H9 (cell line): ENCODE data around the gene PALD1. TPM values are rescaled to one million over a fixed set of nuclear protein-coding genes. Genes with fewer than 3 reads are reported as not detected.

ENCODE experiments used
- DNase-seq: peaks from one replicate; pipeline ENCODE4 v3.0.0-alpha.2; 2017
- H2AFZ ChIP-seq: one replicate; pipeline ENCODE4 v1.6.1; 2013; ENCODE audit warnings: mild to moderate bottlenecking, low read length, control low read depth, moderate library complexity
- H2AK5ac ChIP-seq: 2 replicates; pipeline ENCODE4 v1.6.1; 2013; ENCODE audit warnings: low read length, control low read depth, mixed read lengths; ENCODE audit not compliant: insufficient read length
- H2BK120ac ChIP-seq: one replicate; pipeline ENCODE4 v1.6.1; 2013; ENCODE audit warnings: low read depth, mild to moderate bottlenecking, low read length, control low read depth, inconsistent platforms; ENCODE audit not compliant: poor library complexity, severe bottlenecking
- H2BK12ac ChIP-seq: 2 replicates; pipeline ENCODE4 v1.6.1; 2013; ENCODE audit warnings: low read length, control low read depth, mixed read lengths, low read depth; ENCODE audit not compliant: insufficient read length
- H2BK15ac ChIP-seq: 2 replicates; pipeline ENCODE4 v1.6.1; 2013; ENCODE audit warnings: low read depth, low read length, control low read depth
- H2BK20ac ChIP-seq: one replicate; pipeline ENCODE4 v1.6.1; 2013; ENCODE audit warnings: low read depth, mild to moderate bottlenecking, low read length, control low read depth, inconsistent platforms; ENCODE audit not compliant: poor library complexity, severe bottlenecking
- H2BK5ac ChIP-seq: 2 replicates; pipeline ENCODE4 v1.6.1; 2013; ENCODE audit warnings: low read length, control low read depth, mixed read lengths; ENCODE audit not compliant: insufficient read length
- H3K14ac ChIP-seq: 2 replicates; pipeline ENCODE4 v1.6.1; 2013; ENCODE audit warnings: low read length, control low read depth; ENCODE audit not compliant: insufficient read depth
- H3K18ac ChIP-seq: 2 replicates; pipeline ENCODE4 v1.6.1; 2013; ENCODE audit warnings: low read depth, mild to moderate bottlenecking, mixed read lengths, low read length, control low read depth; ENCODE audit not compliant: insufficient read length
- H3K23ac ChIP-seq: 2 replicates; pipeline ENCODE4 v1.6.1; 2013; ENCODE audit warnings: low read length, control low read depth, mixed read lengths, low read depth; ENCODE audit not compliant: insufficient read length
- H3K23me2 ChIP-seq: 2 replicates; pipeline ENCODE4 v1.6.1; 2013; ENCODE audit warnings: low read depth, mild to moderate bottlenecking, mixed read lengths, low read length, control low read depth; ENCODE audit not compliant: insufficient read length, poor library complexity, severe bottlenecking
- H3K27ac ChIP-seq: 2 replicates; pipeline ENCODE4 v1.5.1; 2013; ENCODE audit warnings: low read length, control low read depth, mixed read lengths, low read depth; ENCODE audit not compliant: insufficient read length
- H3K27me3 ChIP-seq: 2 replicates; pipeline ENCODE4 v1.6.1; 2013; ENCODE audit warnings: low read length, control low read depth, inconsistent platforms; ENCODE audit not compliant: insufficient read depth
- H3K4ac ChIP-seq: 2 replicates; pipeline ENCODE4 v1.6.1; 2013; ENCODE audit warnings: low read depth, mild to moderate bottlenecking, control low read depth, inconsistent platforms, low read length, moderate library complexity
- H3K4me1 ChIP-seq: 2 replicates; pipeline ENCODE4 v1.6.1; 2013; ENCODE audit warnings: low read length, control low read depth, inconsistent platforms; ENCODE audit not compliant: insufficient read depth
- H3K4me2 ChIP-seq: 2 replicates; pipeline ENCODE4 v1.6.1; 2013; ENCODE audit warnings: low read length, control low read depth, mixed read lengths; ENCODE audit not compliant: insufficient read length, insufficient read depth
- H3K56ac ChIP-seq: 2 replicates; pipeline ENCODE4 v1.6.1; 2013; ENCODE audit warnings: low read depth, mild to moderate bottlenecking, mixed read lengths, low read length, control low read depth; ENCODE audit not compliant: insufficient read length
- H3K79me1 ChIP-seq: 2 replicates; pipeline ENCODE4 v1.6.1; 2013; ENCODE audit warnings: low read depth, mild to moderate bottlenecking, moderate library complexity, low read length, control low read depth, inconsistent platforms; ENCODE audit not compliant: insufficient read depth, poor library complexity, severe bottlenecking
- H3K79me2 ChIP-seq: 2 replicates; pipeline ENCODE4 v1.6.1; 2013; ENCODE audit warnings: low read length, control low read depth, inconsistent platforms; ENCODE audit not compliant: insufficient read depth
- H3K9ac ChIP-seq: 2 replicates; pipeline ENCODE4 v1.6.1; 2013; ENCODE audit warnings: low read length, control low read depth, mixed read lengths; ENCODE audit not compliant: insufficient read length; ENCODE audit errors: extremely low read depth
- H3K9me3 ChIP-seq: one replicate; pipeline ENCODE4 v1.6.1; 2013; ENCODE audit warnings: low read depth, low read length, inconsistent platforms; ENCODE audit not compliant: control insufficient read depth
- H3T11ph ChIP-seq: one replicate; pipeline ENCODE4 v1.6.1; 2013; ENCODE audit warnings: mild to moderate bottlenecking, low read length, control low read depth, inconsistent platforms
- H4K20me1 ChIP-seq: one replicate; pipeline ENCODE4 v1.6.1; 2013; ENCODE audit not compliant: control insufficient read depth, insufficient read length, insufficient read depth
- H4K5ac ChIP-seq: 2 replicates; pipeline ENCODE4 v1.6.1; 2013; ENCODE audit warnings: low read depth, mild to moderate bottlenecking, mixed read lengths, low read length, control low read depth; ENCODE audit not compliant: insufficient read length
- H4K8ac ChIP-seq: replicated peaks from 2 replicates; pipeline ENCODE4 v1.6.1; 2013; ENCODE audit warnings: low read length, control low read depth, mixed read lengths, low read depth; ENCODE audit not compliant: insufficient read length
- H4K91ac ChIP-seq: 2 replicates; pipeline ENCODE4 v1.6.1; 2013; ENCODE audit warnings: low read depth, mild to moderate bottlenecking, moderate library complexity, mixed read lengths, low read length, control low read depth; ENCODE audit not compliant: insufficient read length
- H3K27ac Mint-ChIP-seq, 3 experiments: 2 replicates in 2 of 3; 3 replicates in 1 of 3; pipeline ENCODE4 v1.8.0; 2020 to 2021; ENCODE audit warnings: mixed read lengths in 3 of 3, mild to moderate bottlenecking in 1 of 3, moderate library complexity in 1 of 3
- H3K27me3 Mint-ChIP-seq: 2 replicates; pipeline ENCODE4 v1.8.0; 2021; ENCODE audit warnings: low read depth, mild to moderate bottlenecking, moderate library complexity, mixed read lengths
- H3K36me3 Mint-ChIP-seq, 3 experiments: 2 replicates in 2 of 3; 3 replicates in 1 of 3; pipeline ENCODE4 v1.8.0; 2020 to 2021; ENCODE audit warnings: low read depth in 3 of 3, mixed read lengths in 3 of 3; ENCODE audit not compliant: insufficient read depth in 1 of 3
- H3K4me1 Mint-ChIP-seq, 2 experiments: 2 replicates each; pipeline ENCODE4 v1.8.0; 2020; ENCODE audit warnings: mixed read lengths in 2 of 2
- H3K4me3 Mint-ChIP-seq, 2 experiments: 2 replicates in 1 of 2; 3 replicates in 1 of 2; pipeline ENCODE4 v1.8.0; 2020 to 2021; ENCODE audit warnings: mild to moderate bottlenecking in 2 of 2, mixed read lengths in 2 of 2, moderate library complexity in 1 of 2
- H3K9me3 Mint-ChIP-seq, 2 experiments: 2 replicates in 1 of 2; 3 replicates in 1 of 2; pipeline ENCODE4 v1.8.0; 2020; ENCODE audit warnings: mild to moderate bottlenecking in 2 of 2, mixed read lengths in 2 of 2, moderate library complexity in 1 of 2
- WGBS: extraction: QIAGEN DNeasy Blood & Tissue Kit; methylation state at CpG from one replicate; pipeline ENCODE4 v1.1.7; 2013; ENCODE audit warnings: missing lambda C conversion rate, low lambda C conversion rate, mixed read lengths; ENCODE audit not compliant: insufficient read length; ENCODE audit errors: extremely low coverage; 5-methylcytosine and 5-hydroxymethylcytosine counted together
- total RNA-seq: library from RNA; stranded (reverse); gene quantifications from 2 replicates; pipeline ENCODE4 v1.2.1, GENCODE V29; 2021
- TF ChIP-seq, protein P1 (sequence below): fragments of 200-600 bp; sonication (generic); conservative IDR thresholded peaks from 3 replicates; pipeline ENCODE4 v1.8.0; 2021; ENCODE audit warnings: antibody characterized with exemption, mild to moderate bottlenecking

Gene PALD1
- total RNA-seq, 1 experiment from 2014 or later, result 21.1 TPM

DNA sequence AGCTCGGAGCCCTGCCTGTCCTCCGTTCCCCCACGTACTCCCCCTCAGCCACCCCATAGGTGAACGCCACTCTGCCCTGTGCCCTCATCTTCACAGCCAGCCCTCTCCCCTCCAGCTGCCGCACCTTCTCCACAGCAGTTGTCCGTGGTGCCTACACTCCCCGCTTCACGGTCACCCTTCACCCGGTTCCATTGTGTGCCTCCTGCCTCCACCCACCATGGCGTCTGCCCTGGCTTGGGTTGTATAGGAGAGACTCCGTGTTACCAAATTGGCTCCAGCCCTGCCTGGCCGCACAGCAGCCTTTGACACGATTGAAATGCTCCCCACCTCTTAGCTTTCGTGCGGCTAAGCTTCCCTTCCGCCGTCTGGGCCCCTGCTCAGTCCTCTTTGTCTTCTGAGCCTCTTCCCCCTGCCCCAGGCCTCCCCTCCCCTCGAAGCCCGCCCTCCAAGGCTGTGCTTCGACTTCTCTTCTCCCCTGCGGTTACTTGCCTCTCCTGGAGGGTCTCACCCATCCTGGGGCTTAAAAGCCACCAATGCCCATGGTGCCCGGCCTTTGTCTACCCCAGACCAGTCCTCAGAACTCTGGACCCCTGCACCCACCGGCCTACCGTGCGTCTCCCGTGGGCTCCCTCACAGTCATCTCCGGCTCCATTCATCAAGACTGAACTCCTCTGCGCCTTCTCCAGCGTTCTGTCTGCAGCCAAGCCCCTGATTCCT lies 18.6 kb upstream of the PALD1 start:
- Mint-ChIP-seq H3K27me3 (peaks cover 61% of the 10 kb centered on the region), H3K4me1 (peaks cover 45 to 57% of the 10 kb centered on the region in 2 experiments), H3K27ac (peak overlapping the region in 1 of 3 experiments; percentile 63; a peak in 4 of 7 replicates), H3K36me3 (peaks cover 0 to 8% (median 0%) of the 10 kb centered on the region in 3 experiments; a peak in 2 of 7 replicates), H3K9me3 (no peaks in the 10 kb centered on the region; a peak in 2 of 5 replicates), H3K4me3 (peak overlapping the region; percentile 74; a peak in 3 of 5 replicates)
- H3K18ac ChIP-seq, result peak overlapping the region; percentile 56
- H3K4me2 ChIP-seq, result no peak overlapping the region
- no peaks in the 10 kb centered on the region for H3K9me3 ChIP-seq
- H3K27ac ChIP-seq, result no peak overlapping the region
- peak; percentile 67 for DNase-seq
- H2AFZ ChIP-seq, result no peak overlapping the region
- TF ChIP-seq, protein P1, sequence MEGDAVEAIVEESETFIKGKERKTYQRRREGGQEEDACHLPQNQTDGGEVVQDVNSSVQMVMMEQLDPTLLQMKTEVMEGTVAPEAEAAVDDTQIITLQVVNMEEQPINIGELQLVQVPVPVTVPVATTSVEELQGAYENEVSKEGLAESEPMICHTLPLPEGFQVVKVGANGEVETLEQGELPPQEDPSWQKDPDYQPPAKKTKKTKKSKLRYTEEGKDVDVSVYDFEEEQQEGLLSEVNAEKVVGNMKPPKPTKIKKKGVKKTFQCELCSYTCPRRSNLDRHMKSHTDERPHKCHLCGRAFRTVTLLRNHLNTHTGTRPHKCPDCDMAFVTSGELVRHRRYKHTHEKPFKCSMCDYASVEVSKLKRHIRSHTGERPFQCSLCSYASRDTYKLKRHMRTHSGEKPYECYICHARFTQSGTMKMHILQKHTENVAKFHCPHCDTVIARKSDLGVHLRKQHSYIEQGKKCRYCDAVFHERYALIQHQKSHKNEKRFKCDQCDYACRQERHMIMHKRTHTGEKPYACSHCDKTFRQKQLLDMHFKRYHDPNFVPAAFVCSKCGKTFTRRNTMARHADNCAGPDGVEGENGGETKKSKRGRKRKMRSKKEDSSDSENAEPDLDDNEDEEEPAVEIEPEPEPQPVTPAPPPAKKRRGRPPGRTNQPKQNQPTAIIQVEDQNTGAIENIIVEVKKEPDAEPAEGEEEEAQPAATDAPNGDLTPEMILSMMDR, result no peak
- no peak overlapping the region for H4K5ac ChIP-seq
- no peak overlapping the region for H2BK15ac ChIP-seq
- H2BK120ac ChIP-seq, result no peak overlapping the region
- H3K23me2 ChIP-seq, result peaks cover 14% of the 10 kb centered on the region
- no peak overlapping the region for H3K9ac ChIP-seq
- H3K14ac ChIP-seq, result peak overlapping the region; percentile 51; the same call in 1 of the 2 replicates
- no peak overlapping the region for H3T11ph ChIP-seq
- H4K8ac ChIP-seq, result no peak overlapping the region
- no CpG with 5 or more reads among the region's 29 CpGs for WGBS
- H3K23ac ChIP-seq, result no peak overlapping the region
- H3K56ac ChIP-seq, result no peak overlapping the region
- no peak overlapping the region for H2BK5ac ChIP-seq
- H3K27me3 ChIP-seq, result peaks cover 14% of the 10 kb centered on the region; the same call in 1 of the 2 replicates
- no peak overlapping the region for H2BK20ac ChIP-seq
- no peaks in the 10 kb centered on the region for H4K20me1 ChIP-seq
- H2AK5ac ChIP-seq, result no peak overlapping the region
- H3K4me1 ChIP-seq, result peaks cover 13% of the 10 kb centered on the region; the same call in 1 of the 2 replicates
- H3K79me2 ChIP-seq, result no peaks in the 10 kb centered on the region
- H2BK12ac ChIP-seq, result no peak overlapping the region
- no peak overlapping the region for H3K4ac ChIP-seq
- no peak overlapping the region for H4K91ac ChIP-seq
- H3K79me1 ChIP-seq, result no peaks in the 10 kb centered on the region
